A549 (cell line): ENCODE data around the gene NEGR1.

Experiments
- CTCF ChIP-seq: fragments of >200 bp; sonication (Bioruptor Twin); formaldehyde crosslinking; IDR thresholded peaks from 3 replicates; pipeline ENCODE4 v1.5.1; 2016
- GATA3 ChIP-seq: IDR thresholded peaks from 2 replicates; pipeline ENCODE4 v1.6.1; 2012; ENCODE audit warnings: borderline replicate concordance
- JUNB ChIP-seq: fragments of >200 bp; sonication (Bioruptor Twin); formaldehyde crosslinking; IDR thresholded peaks from 2 replicates; pipeline ENCODE4 v1.6.1; 2016
- MAFK ChIP-seq: fragments of 450-650 bp; IDR thresholded peaks from 2 replicates; pipeline ENCODE4 v1.6.1; 2014; ENCODE audit not compliant: partially characterized antibody
- POLR2A ChIP-seq: IDR thresholded peaks from 2 replicates; pipeline ENCODE4 v1.6.1; 2012; ENCODE audit warnings: mild to moderate bottlenecking, low read length
- RARB ChIP-seq: fragments of 250-450 bp; sonication (Bioruptor Pico); IDR thresholded peaks from 2 replicates; pipeline ENCODE4 v1.8.0; 2021; ENCODE audit warnings: mild to moderate bottlenecking, moderate library complexity
- REST ChIP-seq: fragments of 200-600 bp; sonication (generic); IDR thresholded peaks from 2 replicates; pipeline ENCODE4 v1.6.1; 2016; ENCODE audit warnings: antibody characterized with exemption, mild to moderate bottlenecking, moderate library complexity

GRCh38 chr1:71711456-71711855 is 570.9 kb downstream of the NEGR1 start:
- no peak for TF ChIP-seq GATA3
- no peak for TF ChIP-seq REST
- no peak for TF ChIP-seq CTCF
- TF ChIP-seq JUNB: no peak
- TF ChIP-seq MAFK: no peak
- TF ChIP-seq POLR2A: no peak
- no peak for TF ChIP-seq RARB
